HCT116 (cell line): ENCODE measurements around the gene SLC2A13.

ENCODE experiments used
- CEBPB ChIP-seq: IDR thresholded peaks from 2 replicates; pipeline ENCODE4 v1.6.1; 2012; ENCODE audit warnings: low read depth
- ELF1 ChIP-seq: IDR thresholded peaks from 2 replicates; pipeline ENCODE4 v1.6.1; 2012; ENCODE audit warnings: low read depth, borderline replicate concordance
- EZH2 ChIP-seq: fragments of 200-600 bp; sonication (generic); IDR thresholded peaks from 2 replicates; pipeline ENCODE4 v1.6.1; 2017; ENCODE audit warnings: antibody characterized with exemption, mixed run types
- EZH2phosphoT487 ChIP-seq: fragments of 200-600 bp; IDR thresholded peaks from 2 replicates; pipeline ENCODE4 v1.6.1; 2018; ENCODE audit warnings: antibody characterized with exemption, borderline replicate concordance
- POLR2AphosphoS5 ChIP-seq: IDR thresholded peaks from 2 replicates; pipeline ENCODE4 v1.6.1; 2011; ENCODE audit warnings: mild to moderate bottlenecking, low read depth, low read length, moderate library complexity
- REST ChIP-seq: IDR thresholded peaks from 2 replicates; pipeline ENCODE4 v1.6.1; 2012; ENCODE audit warnings: low read depth
- ZBTB33 ChIP-seq: IDR thresholded peaks from 2 replicates; pipeline ENCODE4 v1.6.1; 2011; ENCODE audit warnings: mild to moderate bottlenecking, low read length, moderate library complexity; ENCODE audit not compliant: insufficient replicate concordance; ENCODE audit errors: extremely low read depth
- TF ChIP-seq, protein P1 (sequence below), 3 experiments: fragments of 200-600 bp in 1 of 3; sonication (generic) in 1 of 3; IDR thresholded peaks in 2 of 3; conservative IDR thresholded peaks in 1 of 3; 2 replicates each; pipeline ENCODE4 v1.5.1; 2012 to 2017; ENCODE audit warnings: low read depth in 2 of 3, low read length in 2 of 3, antibody characterized with exemption in 1 of 3, borderline replicate concordance in 1 of 3, control low read depth in 1 of 3, mild to moderate bottlenecking in 1 of 3, mixed read lengths in 1 of 3, mixed run types in 1 of 3, moderate library complexity in 1 of 3; ENCODE audit not compliant: insufficient read depth in 1 of 3
- TF ChIP-seq, protein P2 (sequence below): IDR thresholded peaks from 2 replicates; pipeline ENCODE4 v1.6.1; 2012

DNA sequence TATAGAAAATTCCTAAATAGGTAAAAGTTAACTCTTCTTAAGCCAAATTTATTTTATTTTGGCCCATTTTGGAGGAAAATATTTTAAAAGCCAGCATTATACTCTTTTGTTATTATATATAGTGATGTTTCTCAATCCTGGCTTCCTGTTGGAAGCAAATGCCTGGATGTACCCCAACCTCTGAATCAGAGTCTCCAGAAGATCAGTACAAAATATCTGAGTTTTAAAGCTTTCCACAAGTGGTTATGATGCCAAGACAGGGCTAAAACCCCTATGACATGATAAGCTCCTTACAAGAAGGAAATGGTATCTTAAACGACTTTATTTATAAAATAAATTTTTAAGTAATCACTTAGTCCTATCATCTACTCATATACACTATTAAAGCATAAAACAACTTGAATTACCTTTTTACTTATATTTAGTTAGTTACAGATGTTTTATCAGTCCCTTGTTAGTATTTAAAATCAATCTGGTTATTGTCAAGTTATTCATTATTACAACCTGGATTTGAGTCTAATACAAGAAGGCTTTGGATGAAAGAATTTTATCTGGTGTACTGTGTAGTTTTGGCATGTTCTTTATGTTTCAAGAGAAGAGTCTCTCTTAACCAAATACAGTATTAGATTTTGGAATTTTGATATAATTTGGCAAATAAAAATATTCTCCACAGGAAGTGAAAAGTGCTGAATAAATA lies 238.1 kb downstream of the SLC2A13 start:
- TF ChIP-seq, protein P1, sequence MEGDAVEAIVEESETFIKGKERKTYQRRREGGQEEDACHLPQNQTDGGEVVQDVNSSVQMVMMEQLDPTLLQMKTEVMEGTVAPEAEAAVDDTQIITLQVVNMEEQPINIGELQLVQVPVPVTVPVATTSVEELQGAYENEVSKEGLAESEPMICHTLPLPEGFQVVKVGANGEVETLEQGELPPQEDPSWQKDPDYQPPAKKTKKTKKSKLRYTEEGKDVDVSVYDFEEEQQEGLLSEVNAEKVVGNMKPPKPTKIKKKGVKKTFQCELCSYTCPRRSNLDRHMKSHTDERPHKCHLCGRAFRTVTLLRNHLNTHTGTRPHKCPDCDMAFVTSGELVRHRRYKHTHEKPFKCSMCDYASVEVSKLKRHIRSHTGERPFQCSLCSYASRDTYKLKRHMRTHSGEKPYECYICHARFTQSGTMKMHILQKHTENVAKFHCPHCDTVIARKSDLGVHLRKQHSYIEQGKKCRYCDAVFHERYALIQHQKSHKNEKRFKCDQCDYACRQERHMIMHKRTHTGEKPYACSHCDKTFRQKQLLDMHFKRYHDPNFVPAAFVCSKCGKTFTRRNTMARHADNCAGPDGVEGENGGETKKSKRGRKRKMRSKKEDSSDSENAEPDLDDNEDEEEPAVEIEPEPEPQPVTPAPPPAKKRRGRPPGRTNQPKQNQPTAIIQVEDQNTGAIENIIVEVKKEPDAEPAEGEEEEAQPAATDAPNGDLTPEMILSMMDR (IDR thresholded peaks at IDR 0.05 in 2 of 3, conservative IDR thresholded peaks at IDR 0.05 in 1 of 3; ENCODE audit: borderline replicate concordance in 1 of 3, insufficient read depth in 1 of 3, low read depth in 2 of 3, low read length in 2 of 3): no peak
- TF ChIP-seq POLR2AphosphoS5 (no peak), EZH2 (no peak), EZH2phosphoT487 (no peak), REST (no peak), CEBPB (no peak), ZBTB33 (no peak), ELF1 (no peak)
- TF ChIP-seq, protein P2, sequence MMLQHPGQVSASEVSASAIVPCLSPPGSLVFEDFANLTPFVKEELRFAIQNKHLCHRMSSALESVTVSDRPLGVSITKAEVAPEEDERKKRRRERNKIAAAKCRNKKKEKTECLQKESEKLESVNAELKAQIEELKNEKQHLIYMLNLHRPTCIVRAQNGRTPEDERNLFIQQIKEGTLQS: no peak
